HG03175 (cell line): ENCODE measurements around the gene TDG.

Source experiments
- ATAC-seq: cut with Tn5 transposase; IDR thresholded peaks from one replicate; pipeline ENCODE4 v1.9.1; 2021; ENCODE audit warnings: mild to moderate bottlenecking, moderate library complexity; ENCODE audit not compliant: unreplicated experiment

TDG gene

GRCh38 chr12:103958621-103959020, 7.1 kb upstream of the TDG start:
- ATAC-seq: no peak

- no peak for ATAC-seq
Observed at GRCh38 chr12:103960616-103961227, 5.0 kb upstream of the TDG start.

GRCh38 chr12:103962493-103962892, 3.2 kb upstream of the TDG start:
- no peak for ATAC-seq

GRCh38 chr12:103964805-103965204, 867 bp upstream of the TDG start:
- no peak for ATAC-seq

- no peak for ATAC-seq
Observed at GRCh38 chr12:103965255-103965589, 450 bp upstream of the TDG start.

DNA sequence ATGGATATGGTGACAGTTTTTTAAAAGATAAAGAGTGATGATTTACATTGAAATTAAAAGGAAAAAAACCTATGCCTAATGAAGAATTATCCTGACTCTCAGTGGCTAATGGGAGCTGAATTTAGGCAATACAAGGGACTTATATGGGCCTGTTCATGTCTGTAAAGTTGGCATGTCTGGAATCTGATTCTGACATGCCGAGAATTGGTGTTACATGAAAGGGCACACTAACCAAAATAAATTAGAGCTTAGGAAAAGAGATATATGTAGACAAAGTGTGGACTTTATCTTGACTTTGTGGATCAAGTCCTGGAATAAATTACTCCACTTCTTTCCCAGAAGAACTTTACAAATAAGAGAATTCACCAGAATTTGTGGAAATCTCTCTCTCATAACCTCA, 1.1 kb downstream of the TDG start:
- ATAC-seq: no peak

DNA sequence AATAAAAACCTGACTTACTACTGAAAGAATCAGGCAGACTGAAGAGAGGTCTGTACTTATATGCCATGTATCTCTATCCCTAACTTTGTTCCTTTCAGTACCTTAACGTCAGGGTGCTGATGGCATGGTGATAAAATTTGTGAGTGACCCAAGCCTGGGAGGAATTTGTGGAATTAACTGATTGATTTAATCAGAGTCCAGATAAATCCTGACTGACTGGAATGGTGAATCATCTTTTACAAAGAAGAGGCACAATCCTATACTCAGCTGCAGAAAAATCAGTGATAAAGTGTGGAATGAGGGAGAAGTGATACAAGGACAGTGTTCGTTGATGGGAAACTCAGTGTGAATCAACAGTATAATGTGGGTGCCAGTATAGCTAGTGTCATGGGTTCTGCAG, 3.7 kb downstream of the TDG start:
- ATAC-seq: no peak

GRCh38 chr12:103973909-103974308, 8.2 kb downstream of the TDG start:
- ATAC-seq: no peak

- ATAC-seq: no peak
Observed at GRCh38 chr12:103975368-103975767, 9.7 kb downstream of the TDG start.

GRCh38 chr12:103978384-103978982, 12.8 kb downstream of the TDG start:
- ATAC-seq: no peak

DNA sequence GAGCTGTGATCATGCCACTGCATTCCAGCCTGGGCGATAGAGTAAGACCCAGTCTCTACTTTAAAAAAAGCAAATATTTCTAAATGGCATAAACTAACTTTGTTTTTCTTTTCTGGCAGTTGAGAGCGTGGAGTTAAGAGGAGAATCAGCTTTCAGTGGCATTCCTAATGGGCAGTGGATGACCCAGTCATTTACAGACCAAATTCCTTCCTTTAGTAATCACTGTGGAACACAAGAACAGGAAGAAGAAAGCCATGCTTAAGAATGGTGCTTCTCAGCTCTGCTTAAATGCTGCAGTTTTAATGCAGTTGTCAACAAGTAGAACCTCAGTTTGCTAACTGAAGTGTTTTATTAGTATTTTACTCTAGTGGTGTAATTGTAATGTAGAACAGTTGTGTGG, 21.2 kb downstream of the TDG start:
- no peak for ATAC-seq

DNA sequence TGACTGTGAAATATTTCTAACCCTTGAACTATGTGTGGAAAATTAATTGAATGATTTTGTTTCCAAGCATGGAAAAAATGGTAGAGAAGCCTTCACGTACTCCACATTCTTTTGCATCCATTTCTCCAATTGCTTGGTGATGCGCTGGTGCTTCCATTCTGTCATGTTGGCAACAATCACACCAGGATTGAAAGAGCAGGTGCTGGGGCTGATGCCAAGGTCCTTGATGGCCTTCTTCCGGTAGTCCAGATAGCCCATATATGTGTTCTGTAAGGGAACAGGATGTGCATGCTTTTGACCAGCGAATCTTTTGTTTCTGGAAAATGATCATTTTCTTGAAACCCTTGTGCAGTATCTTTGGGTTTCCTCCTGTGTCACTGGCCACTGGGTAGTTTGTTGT, 28.6 kb downstream of the TDG start:
- ATAC-seq: no peak

DNA sequence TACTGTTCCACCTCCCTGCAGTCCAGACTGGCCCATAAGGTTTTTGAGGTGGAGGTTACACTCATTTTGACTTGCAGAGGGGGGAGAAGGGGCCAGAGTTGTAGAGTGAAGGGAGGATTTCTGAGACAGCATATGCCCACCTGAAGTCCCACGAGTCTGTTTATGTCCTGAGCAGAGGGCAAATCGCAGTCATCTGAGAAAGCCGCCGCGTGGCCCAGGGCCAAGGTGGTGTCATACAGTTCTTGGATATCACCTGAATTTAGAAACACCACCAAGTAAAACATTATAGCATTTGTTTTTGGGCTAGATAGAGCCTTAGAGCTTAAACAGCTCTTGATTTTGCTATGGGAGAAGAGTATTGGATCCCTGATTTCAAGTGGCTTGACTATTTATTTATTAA, 30.9 kb downstream of the TDG start:
- ATAC-seq: no peak

- ATAC-seq: no peak
Observed at GRCh38 chr12:103997286-103997900, 31.7 kb downstream of the TDG start.

DNA sequence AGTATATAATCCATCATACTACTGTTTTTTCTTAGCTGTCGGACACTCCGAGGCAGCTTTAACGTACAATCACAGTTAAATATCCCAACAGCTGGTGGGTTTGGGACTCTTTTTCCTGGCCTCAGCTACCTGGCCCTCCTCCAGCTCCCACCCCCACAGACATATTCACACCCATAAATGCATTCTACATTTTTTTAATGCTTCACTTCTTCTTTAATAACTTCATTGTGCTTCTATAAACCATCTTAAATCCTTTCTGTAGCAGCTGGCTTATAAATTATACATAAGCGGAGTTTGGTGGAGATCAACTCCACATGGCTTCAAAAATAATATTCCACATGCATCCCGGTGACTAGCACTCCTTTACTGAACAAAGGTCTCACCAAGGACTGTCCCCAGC, 33.3 kb downstream of the TDG start:
- no peak for ATAC-seq

DNA sequence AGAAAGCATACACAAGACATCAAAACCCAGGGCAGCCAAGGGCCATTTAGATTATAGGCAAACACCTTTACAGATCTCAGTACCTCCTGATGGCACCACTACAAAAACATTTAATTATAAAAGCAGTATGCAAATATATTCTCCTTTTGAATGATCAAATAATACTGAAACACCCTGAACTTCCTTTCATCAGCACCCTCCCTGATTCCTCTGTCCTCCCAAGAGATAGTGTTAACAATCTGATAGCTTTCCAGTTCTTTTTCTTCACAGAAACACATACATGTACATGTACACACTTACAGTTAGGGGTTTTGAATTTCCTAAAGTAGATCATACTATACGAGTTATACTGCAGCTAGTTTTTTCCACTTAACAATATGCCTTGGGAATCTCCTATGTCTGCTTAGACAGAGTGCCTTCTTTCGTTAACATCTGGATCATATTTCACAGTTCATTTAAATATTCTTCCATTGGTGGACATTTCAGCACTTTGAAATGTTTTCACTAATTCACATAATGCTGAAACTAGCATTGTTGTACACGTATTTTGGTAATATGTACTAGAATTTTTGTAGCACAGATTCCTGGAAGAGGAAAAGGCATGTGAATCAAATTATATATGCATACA, 35.2 kb downstream of the TDG start:
- ATAC-seq: no peak

- no peak for ATAC-seq
Observed at GRCh38 chr12:104002686-104003085, 37.0 kb downstream of the TDG start.

DNA sequence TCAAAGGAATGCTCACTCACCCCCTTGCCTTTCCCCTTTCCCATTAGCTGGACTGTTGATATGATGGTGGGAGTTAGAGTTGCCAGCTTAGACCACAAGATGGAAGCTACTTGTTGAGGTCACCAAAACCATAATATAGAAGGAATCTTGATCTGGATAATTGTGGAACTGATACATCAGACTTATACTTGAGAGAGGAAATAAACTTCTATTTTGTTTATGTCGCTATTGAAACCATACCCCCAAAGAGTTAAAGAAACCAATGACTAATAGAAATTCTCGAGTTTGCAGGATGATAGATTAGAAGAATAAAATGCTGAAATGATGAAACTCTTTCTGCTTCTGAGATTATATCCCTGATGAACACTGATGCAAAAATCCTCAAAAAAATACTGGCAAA, 37.9 kb downstream of the TDG start:
- ATAC-seq: no peak

DNA sequence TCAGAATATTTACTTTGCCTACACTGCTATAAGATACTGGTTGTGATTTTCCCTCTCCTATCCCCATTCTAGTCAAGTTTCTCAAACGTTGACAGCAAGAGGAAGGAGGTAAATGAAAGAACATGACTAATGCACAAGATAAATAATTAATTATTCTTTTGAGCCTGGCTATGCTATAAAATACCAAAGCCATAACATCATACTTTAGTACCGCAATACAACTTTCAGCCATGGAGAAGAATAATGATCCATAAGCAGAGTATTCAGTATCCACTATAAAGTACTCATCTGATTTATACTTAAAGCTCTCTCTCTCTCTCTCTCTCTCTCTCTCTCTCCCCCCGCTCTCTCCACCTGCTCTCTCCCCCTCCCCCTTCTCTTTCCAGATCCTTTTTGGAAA, 41.3 kb downstream of the TDG start:
- ATAC-seq: no peak

GRCh38 chr12:104010121-104010520, 44.4 kb downstream of the TDG start:
- no peak for ATAC-seq

GRCh38 chr12:104010606-104011169, 45.0 kb downstream of the TDG start:
- ATAC-seq: no peak

- ATAC-seq: no peak
Observed at GRCh38 chr12:104011253-104011652, 45.6 kb downstream of the TDG start.
